Kidney epithelial cell (primary cell): Measurements from ENCODE around the gene ABL1. TPM values are rescaled to one million over a fixed set of nuclear protein-coding genes. Genes with fewer than 3 reads are reported as not detected.
"Not testable (repeated sequence)": the region's sequence is repeated elsewhere in the genome, so short reads cannot be mapped to it uniquely, and the experiment has no call there.

Experiments used
- DNase-seq: peaks from one replicate; pipeline ENCODE4 v3.0.0-alpha.2; 2010; ENCODE audit warnings: low read depth
- H3K27me3 ChIP-seq: 2 replicates; pipeline ENCODE4 v1.6.0; 2011; ENCODE audit warnings: low read length; ENCODE audit not compliant: control insufficient read depth, insufficient read depth
- H3K36me3 ChIP-seq: 2 replicates; pipeline ENCODE4 v1.5.1; 2011; ENCODE audit warnings: low read length; ENCODE audit not compliant: control insufficient read depth, insufficient read depth
- H3K4me3 ChIP-seq: 2 replicates; pipeline ENCODE4 v1.5.1; 2011; ENCODE audit warnings: low read depth, mild to moderate bottlenecking, control low read depth, low read length
- total RNA-seq: library from RNA; depleted of rRNA; stranded (reverse); fragments of >200 nt; gene quantifications from 2 replicates; pipeline ENCODE4 v1.2.3, GENCODE V29; 2015
- TF ChIP-seq, protein P1 (sequence below): IDR thresholded peaks from 2 replicates; pipeline ENCODE4 v1.5.1; 2011; ENCODE audit warnings: mild to moderate bottlenecking, moderate library complexity, low read length, control low read depth, inconsistent platforms; ENCODE audit not compliant: insufficient read depth, poor library complexity, severe bottlenecking

Gene ABL1
- total RNA-seq, 1 donor from 2014 or later = 83.7 TPM

DNA sequence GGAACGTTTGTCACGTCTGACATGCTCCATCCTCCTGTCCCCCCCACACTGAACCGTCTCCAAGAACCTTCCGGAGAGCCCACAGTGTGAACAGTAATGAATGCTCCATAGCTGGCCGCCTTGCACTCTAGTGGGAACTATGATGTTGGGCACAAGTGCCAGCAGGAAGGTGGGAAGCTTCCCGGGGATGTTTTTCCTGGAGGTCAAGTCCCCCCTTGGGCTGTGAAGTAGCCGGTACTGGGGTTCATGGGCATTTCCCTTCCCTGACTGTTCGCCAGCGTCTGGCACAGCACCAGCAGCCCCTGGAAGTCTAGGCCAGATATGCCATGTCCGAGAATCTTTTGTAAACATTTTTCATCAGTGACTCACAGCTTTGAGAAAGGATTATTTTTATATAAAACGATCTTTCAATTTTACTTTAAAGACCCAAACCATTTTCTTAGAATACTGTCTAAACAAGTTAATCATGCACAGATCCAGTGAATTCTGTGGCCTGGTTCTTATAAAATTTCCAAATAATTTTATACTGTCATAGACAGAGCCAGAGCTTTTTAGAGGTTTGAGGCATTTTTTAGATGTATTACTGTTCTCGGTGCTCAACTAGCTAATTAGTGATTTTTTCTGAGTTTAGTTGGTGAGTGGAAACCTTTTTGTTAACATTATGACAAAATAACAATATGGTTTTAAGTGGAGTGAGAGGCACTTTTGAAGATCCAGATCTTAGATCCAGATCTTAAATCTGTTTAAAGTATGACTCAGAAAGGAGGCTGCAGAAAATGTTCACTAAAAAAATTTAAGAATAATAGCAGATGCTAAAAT, 11.6 kb downstream of the ABL1 start:
- Histone ChIP-seq H3K27me3 (no peaks in the 10 kb centered on the region), H3K4me3 (no peak overlapping the region), H3K36me3 (no peaks in the 10 kb centered on the region)
- no peak for DNase-seq
- TF ChIP-seq, protein P1, sequence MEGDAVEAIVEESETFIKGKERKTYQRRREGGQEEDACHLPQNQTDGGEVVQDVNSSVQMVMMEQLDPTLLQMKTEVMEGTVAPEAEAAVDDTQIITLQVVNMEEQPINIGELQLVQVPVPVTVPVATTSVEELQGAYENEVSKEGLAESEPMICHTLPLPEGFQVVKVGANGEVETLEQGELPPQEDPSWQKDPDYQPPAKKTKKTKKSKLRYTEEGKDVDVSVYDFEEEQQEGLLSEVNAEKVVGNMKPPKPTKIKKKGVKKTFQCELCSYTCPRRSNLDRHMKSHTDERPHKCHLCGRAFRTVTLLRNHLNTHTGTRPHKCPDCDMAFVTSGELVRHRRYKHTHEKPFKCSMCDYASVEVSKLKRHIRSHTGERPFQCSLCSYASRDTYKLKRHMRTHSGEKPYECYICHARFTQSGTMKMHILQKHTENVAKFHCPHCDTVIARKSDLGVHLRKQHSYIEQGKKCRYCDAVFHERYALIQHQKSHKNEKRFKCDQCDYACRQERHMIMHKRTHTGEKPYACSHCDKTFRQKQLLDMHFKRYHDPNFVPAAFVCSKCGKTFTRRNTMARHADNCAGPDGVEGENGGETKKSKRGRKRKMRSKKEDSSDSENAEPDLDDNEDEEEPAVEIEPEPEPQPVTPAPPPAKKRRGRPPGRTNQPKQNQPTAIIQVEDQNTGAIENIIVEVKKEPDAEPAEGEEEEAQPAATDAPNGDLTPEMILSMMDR = no peak

DNA sequence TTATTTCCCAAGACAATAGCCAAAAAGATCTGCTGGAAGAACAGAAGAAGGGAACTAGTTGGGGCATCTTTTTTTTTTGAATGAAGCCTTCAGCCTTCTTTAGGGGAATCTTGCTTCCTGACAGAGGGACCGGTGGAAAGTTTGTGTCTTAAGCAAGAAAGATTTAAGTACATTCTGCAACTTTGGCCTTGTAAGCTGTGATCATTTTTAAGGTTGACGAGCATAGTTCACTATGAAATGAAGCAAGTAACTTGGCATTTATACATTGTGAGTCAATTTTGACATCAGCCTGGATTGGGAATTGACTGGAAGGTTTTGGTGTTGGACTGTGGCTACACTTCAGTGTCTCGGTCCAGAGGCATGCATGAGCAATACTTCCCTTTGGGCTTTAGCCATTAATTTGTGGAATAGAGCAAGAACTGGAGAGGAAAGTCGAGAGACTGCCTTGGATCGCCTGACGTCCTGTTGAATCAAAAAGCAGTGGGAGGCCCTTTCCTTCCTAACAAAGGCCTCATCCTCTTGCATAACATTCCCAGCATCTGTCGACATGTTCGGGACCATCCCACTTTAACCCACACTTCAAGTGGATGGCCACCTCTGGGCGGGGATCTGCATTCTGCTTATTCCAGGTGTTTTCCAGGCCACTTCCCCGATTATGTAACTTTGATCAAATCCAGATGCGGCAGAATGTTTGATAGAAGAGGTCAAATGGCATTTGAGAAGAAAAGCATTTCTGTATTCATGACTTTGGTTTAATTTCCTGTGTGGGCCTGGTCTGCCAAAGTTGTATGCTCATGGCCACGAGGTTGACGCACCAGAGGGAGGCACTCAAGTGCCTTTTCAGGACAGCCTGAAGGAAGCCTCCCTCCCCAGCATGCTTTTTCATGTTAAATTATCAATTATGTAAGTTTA, 12.5 kb downstream of the ABL1 start:
- TF ChIP-seq, protein P1 = peak; percentile 21
- no peaks in the 10 kb centered on the region for H3K27me3 ChIP-seq
- no peak overlapping the region for H3K4me3 ChIP-seq
- H3K36me3 ChIP-seq = no peaks in the 10 kb centered on the region
- DNase-seq = peak; percentile 90

DNA sequence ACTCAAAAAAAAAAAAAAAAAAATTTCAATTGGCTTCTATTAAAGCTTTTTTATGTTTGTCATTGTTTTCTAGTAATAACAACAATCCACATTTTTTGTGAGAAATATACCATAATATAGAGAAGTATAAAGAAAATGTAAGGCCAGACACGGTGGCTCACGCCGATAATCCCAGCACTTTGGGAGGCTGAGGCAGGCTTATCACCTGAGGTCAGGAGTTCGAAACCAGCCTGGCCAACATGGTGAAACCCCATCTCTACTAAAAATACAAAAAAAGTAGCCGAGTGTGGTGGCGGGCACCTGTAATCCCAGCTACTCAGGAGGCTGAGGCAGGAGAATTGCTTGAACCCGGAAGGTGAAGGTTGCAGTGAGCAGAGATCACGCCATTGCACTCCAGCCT, 13.5 kb downstream of the ABL1 start:
- H3K27me3 ChIP-seq, H3K4me3 ChIP-seq, DNase-seq, H3K36me3 ChIP-seq: not testable (repeated sequence)

DNA sequence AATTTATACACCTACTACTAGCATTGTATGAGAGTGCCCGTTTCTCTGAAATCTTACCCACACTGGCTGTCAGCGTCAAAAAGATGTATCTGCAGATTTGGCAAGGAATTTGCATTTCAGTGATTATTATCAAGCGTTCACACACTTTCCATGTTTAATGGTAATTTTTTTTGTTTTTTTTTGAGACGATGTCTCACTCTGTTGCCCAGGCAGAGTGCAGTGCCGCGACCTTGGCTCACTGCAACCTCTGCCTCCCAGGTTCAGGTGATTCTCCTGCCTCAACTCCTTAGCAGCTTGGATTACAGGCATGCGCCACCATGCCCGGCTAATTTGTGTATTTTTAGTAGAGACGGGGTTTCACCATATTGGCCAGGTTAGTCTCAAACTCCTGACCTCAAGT, 14.3 kb downstream of the ABL1 start:
- no peak overlapping the region for H3K4me3 ChIP-seq
- no peak for DNase-seq
- H3K27me3 ChIP-seq = no peaks in the 10 kb centered on the region
- TF ChIP-seq, protein P1 = no peak
- no peaks in the 10 kb centered on the region for H3K36me3 ChIP-seq

DNA sequence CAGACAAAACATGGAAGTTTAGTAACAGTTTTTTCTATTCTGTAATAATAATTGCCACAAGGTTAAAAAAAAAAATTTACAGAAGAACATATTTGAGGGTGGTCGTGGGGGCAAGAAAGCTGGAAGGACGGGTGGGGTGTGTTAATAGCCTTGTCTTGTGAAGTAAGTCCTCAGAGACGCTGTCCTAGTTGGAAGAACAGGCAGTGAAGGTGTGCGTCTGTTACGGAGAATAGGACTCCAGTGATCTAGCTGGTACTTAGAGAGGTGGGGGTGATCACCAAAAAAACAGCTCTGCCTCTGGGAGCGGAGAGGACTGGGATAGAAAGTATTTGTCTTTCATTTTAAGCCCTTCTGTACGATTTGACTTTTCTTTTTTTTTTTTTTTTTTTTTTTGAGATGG, 17.7 kb downstream of the ABL1 start:
- no peak for DNase-seq
- no peaks in the 10 kb centered on the region for H3K36me3 ChIP-seq

DNA sequence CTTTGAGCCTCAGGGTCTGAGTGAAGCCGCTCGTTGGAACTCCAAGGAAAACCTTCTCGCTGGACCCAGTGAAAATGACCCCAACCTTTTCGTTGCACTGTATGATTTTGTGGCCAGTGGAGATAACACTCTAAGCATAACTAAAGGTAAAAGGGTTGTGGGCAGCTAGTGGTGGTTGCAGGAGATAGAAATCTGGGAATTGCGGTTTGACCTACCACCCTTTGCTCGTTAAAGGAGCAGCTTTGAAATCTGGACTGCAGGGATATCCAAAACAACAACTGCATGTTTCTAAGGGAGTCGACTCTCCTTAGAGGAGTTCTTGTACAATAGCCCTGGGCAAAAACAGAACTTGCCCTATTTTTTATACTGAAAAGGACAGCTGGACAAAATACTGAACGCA, 19.0 kb downstream of the ABL1 start:
- H3K4me3 ChIP-seq = no peak overlapping the region
- no peaks in the 10 kb centered on the region for H3K27me3 ChIP-seq
- DNase-seq = no peak
- TF ChIP-seq, protein P1 = no peak
- H3K36me3 ChIP-seq = no peaks in the 10 kb centered on the region

More for the DNA sequence above, 17.7 kb downstream of the ABL1 start:
- Histone ChIP-seq H3K27me3 (no peaks in the 10 kb centered on the region), H3K4me3 (no peak overlapping the region)
- TF ChIP-seq, protein P1 = no peak
